GM20000 (cell line): ENCODE data around the gene ZNF276.

Experiments
- DNase-seq: peaks from one replicate; pipeline ENCODE4 v3.0.0; 2012; ENCODE audit warnings: low spot score
- CTCF ChIP-seq: IDR thresholded peaks from 2 replicates; pipeline ENCODE4 v1.5.1; 2012; ENCODE audit warnings: mild to moderate bottlenecking, control low read depth; ENCODE audit errors: extremely low read depth, missing control alignments

Gene ZNF276

DNA sequence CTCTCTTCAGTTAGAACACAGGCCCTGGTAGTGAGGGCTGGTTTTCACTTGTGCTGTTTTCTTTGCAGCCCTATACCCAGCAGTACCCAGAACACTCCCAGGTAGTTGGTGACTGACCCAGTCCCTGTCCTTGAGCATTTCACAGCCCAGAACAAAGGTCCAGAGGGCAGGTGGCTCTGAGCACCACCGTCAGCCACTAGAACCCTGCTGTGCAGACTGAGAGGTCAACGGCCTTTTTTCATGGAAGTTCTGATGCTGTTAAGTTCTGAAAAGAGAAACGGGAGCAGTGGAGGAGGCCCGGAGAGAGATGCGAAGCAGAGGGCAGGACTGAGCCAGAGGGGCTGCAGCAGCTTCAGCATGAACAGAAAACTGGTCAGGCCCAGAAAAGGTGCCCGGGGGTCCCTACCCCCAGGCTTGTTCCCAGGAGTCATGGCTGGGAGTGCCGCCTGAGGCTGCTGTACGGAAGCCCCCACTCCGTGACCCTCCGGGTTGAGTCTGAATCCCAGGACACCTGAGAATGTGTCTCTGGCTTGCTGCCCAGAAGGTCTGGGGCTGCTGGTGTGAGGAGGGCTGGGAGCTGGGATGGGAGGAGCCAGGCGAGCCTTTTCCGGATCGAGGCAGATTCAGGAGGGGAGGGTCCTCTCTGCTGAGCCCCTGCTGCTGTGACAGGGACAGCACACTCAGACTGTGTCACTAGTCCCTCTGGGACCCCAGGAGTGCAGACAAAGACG, 8.7 kb downstream of the ZNF276 start:
- no peak for DNase-seq
- no peak for TF ChIP-seq CTCF

GRCh38 chr16:89730610-89731234, 9.4 kb downstream of the ZNF276 start:
- TF ChIP-seq CTCF, result no peak
- no peak for DNase-seq

- TF ChIP-seq CTCF, result no peak
- DNase-seq, result no peak
Observed at GRCh38 chr16:89732142-89732917, 11.0 kb downstream of the ZNF276 start.

GRCh38 chr16:89732918-89733242, 11.5 kb downstream of the ZNF276 start:
- no peak for TF ChIP-seq CTCF
- DNase-seq, result no peak

DNA sequence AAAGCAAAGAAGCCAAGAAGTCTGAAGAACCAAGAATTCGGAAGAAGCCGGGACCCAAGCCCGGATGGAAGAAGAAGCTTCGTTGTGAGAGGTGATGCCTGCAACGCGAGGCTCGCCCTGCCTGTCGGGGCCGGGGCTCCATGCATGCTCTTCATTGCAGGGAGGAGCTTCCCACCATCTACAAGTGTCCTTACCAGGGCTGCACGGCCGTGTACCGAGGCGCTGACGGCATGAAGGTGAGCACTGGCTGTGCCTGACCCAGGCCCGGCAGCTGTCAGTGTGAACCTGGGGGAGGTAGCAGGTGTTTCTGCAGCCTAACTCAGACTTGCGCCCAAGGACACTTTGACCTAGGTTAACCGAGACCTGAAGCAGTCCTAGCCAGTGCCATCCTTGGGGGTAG, 12.0 kb downstream of the ZNF276 start:
- DNase-seq, result no peak
- TF ChIP-seq CTCF, result no peak

GRCh38 chr16:89733792-89734191, 12.5 kb downstream of the ZNF276 start:
- no peak for DNase-seq
- no peak for TF ChIP-seq CTCF

DNA sequence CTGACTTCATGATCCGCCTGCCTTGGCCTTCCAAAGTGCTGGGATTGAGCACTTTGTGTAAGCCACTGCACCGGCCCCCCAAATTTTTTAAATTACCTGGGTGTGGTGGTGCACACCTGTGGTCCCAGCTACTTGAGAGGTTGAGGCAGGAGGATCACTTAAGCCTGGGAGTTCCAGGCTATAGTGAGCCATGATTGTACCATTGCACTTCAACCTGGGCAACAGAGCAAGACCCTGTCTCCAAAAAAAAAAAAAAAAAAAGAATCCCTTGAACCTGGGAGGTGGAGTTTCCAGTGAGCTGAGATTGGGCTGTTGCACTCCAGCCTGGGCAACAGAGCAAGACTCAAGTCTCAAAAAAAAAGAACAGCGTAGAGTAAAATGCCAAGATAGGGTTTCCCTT, 15.2 kb downstream of the ZNF276 start:
- no peak for TF ChIP-seq CTCF
- no peak for DNase-seq
